Posterior cingulate gyrus (tissue), 11 donors: ENCODE results near the gene KIF5C.
"Not testable (repeated sequence)": the region's sequence is repeated elsewhere in the genome, so short reads cannot be mapped to it uniquely, and the experiment has no call there.

Experiments used
- DNase-seq, 10 donors: peaks; one replicate each; pipeline versions ENCODE4 v3.0.0 to v3.0.0-alpha.2; 2020 to 2021; ENCODE audit warnings: mixed read lengths in 3 of 10
- intact Hi-C: fragments of 100-400 bp; cut with DNase I; formaldehyde crosslinking; loops from one replicate; pipeline ENCODE4 v1.15.1; 2023

The KIF5C gene

DNA sequence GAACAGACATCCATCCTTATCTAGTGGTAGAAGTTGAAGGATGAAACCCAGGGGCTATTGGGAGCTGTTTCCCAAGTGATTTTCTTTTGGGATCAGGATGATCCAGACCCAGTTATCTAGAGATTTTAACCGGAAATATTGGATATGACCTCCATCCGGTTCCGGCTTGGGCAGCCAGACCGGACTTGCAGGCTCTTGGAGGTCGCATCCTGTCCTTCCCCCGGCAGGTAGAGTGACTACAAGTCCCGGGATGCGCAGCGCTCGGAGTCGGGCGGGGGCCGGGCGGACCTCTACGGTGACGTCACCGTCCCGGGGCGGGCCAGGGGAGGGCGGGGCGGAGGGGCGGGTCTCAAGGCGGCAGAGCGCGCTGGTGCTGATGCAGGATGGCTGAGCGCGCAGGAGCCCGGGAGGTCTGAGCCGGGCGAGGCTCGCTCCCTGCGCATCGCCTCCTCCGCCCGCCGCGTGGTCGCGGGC, at the start of gene KIF5C:
KIF5C (plus strand) TSS at position 360 of the 474 bp plus-strand sequence. CDS start 391 bp downstream, outside the sequence.
- intact Hi-C loops = loop anchor here (2.0 to 10.0 kb wide), 3 partner anchors 54 to 850 kb away; partner anchors contain the start of genes EPC2, MBD5 and ORC4

DNA sequence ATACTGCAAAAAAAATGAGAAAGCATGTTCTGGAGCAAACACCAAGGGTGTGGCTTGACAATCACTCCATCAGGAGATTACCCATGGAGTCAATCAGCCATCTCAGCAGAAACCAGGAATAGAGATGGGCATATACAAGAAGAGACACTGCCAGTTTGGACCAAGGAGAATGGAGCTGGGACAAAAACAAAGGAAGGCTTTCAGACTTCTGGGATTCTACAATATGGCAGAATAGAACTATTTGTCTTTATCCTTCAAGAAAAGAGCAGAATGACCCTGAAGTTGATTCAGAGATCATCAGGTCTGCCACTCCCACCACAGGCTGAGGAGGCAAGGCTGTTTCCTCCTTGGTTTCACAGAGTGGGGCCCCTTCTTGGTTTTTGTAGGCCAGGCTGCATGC, 48.2 kb upstream of the KIF5C start:
- DNase-seq = no peak
- intact Hi-C loops = no loop called here

More for the DNA sequence above, at the start of gene KIF5C:
- DNase-seq = peak; percentile 80 to 99 (median 95)

DNA sequence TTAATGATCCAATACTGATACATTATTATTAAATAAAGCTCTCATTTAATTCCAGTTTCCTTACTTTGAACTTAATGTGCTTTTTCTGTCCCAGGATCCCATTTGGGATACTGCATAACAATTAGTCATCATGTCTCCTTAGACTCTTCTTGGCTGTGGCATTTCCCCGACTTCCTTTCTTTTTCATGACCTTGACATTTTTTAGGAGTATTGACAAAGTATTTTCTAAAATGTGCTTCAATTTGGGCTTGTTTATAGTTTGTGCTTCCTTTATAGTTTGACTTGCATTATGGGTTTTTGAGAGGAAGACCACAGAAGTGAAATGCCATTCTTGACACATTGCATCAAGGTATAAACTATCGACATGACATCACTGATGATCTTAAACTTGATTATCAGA, 46.1 kb upstream of the KIF5C start:
- intact Hi-C loops = no loop called here
- DNase-seq = no peak

DNA sequence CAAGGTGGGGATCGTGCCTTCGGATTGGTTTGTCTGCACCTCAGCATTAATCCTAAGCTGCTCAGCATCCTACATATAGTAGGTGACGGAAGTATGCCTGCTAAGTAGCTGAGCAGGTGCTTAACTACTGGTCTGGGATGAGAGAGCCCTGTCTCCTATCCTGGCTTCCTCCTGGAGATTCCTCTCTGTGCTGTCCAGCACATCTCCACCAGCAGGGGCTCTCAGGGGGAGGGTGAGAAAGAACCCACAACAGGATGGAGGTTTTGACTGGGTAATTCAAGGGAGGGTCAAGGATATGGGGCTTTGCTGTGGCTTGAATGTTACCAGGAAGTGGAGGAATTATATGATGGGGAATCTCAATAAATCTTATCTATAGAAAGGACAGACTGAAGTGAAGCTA, 45.4 kb upstream of the KIF5C start:
- DNase-seq = no peak
- intact Hi-C loops = no loop called here

DNA sequence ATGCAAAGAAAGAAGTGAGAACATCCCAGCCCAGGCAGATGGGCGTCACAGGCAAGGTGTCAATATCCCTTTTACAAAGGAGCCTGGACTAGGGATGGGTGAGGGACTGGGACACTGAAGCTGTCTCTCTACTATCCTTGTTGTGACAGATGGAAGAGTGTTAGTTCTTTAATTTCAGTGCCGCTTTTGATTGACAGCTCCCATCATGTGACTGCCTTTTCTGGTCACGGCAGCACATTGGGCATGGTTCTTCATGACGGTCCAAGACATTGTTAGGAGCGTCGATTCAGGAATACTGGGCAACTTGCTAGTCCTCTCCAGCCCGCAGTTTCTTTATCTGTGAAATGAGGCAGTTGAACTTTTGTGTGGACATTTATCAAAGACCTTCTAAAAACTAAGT, 42.4 kb upstream of the KIF5C start:
- DNase-seq = no peak
- intact Hi-C loops = no loop called here

DNA sequence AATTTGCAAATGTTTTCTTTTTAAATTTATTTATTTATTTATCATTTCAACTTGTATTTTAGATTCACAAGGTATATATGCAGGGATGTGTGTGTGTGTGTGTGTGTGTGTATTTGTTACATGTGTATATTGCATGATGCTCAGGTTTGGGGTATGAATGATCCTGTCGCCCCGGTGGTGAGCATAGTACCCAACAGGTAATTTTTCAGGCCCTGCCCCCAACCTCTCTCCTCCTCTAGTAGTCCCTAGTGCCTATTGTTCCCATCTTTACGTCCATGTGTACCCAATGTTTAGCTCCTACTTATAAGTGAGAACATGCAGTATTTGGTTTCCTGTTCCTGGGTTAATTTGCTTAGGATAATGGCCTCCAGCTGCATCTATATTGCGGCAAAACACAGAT, 33.0 kb upstream of the KIF5C start:
- intact Hi-C loops = no loop called here
- DNase-seq = no peak

DNA sequence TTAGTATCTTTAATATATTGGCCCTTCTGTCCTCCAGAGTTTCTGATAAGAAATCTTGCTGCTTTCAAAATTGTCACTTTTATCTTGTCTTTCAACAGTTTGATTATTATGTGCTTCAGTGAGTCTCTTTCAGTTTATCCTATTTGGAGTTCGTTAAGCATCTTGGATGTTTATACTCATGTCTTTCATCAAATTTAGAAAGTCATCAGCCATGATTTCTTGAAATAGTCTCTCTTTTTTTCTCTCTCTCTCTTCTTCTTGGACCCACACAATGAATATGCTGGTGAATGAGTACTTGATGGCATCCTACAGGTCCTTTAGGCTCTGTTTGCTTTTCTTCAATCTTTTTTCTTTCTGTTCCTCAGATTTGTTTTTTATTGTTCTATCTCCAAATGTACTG, 26.9 kb upstream of the KIF5C start:
- no peak for DNase-seq
- intact Hi-C loops = no loop called here

DNA sequence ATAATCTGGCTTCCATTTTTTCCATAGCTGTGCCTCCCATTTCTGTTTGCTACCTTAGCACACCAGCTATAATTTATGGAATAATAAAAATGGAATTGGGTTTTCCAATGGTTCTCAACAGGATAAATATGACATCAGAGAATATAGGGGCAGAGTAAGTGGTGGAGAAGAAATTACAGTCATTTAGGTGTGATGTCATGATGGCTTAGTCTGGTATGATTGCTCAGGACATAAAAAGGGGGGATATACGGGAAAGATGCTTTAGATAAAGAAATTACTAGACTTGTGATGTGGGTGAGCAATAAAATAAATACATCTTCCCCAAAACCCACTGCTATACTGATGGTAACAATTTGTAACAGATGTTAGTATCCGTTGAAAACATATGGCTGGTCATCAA, 21.6 kb upstream of the KIF5C start:
- DNase-seq = no peak
- intact Hi-C loops = no loop called here

DNA sequence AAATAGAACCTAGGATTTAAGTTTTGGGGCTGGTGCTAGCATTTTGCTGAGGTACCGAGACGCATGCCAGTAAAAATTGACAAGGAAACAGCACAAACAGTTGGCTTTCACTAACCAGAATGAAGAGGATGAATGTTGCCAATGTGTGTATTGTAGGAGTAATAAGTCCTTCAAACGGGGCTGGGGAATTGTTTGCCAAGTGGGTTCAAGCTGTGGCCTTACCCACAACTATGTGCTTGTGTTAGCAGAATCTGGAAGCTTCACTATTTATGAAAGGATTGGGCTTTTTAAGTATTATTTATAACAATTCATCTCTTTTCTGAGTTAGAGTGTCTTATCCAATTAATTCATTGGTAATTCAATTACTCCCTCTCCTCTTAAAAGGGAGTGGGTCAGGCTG, 15.0 kb upstream of the KIF5C start:
- intact Hi-C loops = no loop called here
- no peak for DNase-seq

DNA sequence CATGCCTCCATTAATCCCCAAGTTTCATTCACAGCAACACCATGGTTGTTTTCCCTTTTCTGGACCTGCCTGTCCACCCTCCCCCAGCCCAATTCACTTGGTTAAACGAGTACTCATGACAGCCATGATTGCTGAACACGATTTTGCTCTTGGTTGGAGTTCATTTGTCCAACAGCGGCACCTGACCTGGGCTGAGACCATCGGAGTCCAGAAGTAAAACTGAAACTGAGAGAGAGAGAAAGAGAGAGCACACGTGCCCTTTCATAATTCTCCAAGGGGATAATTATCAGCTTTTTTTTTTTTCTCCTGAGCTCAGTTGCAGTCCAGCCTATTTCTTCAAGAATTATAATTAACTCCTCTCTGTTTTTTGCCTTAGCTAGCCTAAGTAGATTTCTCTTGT, 13.7 kb upstream of the KIF5C start:
- intact Hi-C loops = no loop called here
- DNase-seq = no peak

DNA sequence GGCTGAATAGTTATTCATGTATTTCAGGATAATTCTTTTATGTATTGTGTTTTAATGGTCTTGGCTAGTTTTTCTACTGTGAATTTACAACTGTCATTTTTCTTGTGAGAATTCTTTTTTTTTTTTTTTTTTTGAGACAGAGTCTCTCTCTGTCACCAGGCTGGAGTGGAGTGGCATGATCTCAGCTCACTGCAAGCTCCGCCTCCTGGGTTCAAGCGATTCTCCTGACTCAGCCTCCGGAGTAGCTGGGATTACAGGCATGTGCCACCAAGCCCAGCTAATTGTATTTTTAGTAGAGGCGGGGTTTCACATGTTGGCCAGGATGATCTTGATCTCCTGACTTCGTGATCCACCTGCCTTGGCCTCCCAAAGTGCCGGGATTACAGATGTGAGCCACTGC, 12.5 kb upstream of the KIF5C start:
- intact Hi-C loops, DNase-seq: not testable (repeated sequence)

DNA sequence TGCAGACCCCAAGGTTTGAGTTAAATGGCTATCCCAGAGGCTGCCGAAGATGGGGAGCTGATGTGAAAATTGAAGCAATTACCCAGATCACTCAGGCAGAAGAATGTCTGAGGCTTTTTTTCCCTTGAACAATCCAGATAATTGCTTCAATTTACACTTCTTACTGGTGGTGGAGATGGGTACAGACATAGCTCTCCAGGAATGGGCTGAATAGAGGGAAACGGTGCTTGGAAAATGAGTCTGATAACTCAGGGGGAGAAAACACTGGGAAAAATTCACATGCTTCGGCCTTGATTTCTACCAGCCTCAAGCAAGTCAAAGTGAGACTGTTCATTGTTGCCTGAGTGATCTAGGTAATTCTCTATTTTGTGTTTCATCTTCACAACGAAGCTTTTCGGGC, 9.5 kb upstream of the KIF5C start:
- intact Hi-C loops = no loop called here
- DNase-seq = no peak

DNA sequence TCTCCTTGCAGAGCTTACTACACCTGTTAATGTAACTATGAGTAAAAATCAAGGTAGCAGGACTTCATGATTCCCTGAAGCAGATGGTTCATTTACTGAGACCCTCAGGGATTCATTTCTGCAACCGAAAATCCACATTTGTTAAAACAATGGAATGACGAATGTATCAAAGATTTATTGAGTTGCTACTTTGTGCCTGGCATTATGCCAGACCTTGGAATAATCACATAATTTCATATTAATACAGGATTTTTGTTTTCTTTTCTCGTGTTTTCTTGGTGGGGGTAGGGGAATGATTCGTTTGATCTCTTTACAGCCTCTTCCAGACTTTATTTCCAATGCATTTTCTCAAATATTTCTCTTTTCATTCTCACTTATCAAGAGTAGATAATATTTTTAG, 8.9 kb upstream of the KIF5C start:
- DNase-seq = no peak
- intact Hi-C loops = no loop called here

DNA sequence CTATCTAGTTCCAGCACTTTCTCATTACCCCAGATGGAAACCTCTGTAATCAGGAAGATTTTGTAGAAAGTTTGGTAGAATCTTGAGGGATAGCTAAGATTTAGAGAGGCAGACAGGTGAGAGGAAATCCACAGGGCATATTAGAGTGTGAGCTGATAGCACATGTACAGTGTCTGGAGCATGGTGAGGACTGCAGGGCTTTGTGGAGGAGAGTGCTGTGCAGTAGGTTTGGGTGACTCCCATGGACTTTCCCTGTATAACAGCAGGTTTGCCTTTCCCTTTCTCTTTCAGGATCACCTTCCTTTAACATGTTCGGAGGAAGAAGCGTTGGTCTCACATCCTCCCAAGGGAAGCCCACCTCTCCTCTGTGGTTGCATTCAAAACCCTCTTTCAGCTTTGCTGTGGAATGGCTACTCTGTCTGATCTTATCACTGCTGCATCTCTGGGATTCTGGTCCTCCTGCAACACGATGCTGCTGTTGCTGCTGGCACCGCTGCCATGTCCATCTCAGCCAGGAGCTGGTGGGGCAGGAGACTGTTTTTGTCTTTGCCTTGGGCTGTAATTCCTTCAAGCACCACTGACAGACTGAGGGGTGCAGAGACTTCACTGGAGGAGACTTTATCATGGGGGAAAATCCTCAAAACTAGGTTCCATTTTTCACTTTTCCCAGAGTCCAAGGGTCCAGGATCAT, 7.8 kb upstream of the KIF5C start:
- DNase-seq = no peak
- intact Hi-C loops = no loop called here

DNA sequence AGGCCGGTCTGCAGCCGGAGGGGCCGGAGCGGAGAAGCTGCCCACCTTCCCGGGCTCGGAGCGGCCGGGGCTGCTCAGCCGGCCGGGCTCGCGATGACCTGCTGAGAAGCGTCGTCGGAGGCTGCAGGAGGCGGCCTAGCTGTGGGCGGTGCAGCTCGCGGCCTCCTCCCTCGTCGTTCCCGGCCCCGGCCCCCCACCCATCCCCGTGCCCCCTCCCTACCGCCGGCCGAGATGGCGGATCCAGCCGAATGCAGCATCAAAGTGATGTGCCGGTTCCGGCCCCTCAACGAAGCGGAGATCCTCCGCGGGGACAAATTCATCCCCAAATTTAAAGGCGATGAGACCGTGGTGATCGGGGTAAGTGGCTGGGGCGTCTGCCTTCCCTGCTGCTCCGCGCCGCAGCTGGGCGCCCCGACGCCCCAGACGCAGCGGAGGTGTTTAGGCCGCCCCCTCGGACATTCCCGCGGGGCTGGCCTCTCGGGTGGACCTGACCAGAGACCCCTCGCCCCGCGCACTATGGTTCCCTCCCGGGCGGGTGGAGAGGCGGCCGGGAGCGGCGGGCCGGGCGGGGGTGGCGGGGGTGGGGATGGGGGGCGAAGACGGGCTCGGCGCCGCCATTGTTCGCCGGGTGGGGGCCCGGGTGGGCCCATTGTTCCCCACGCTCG, 492 bp downstream of the KIF5C start:
- DNase-seq = peak in 2 of 10 donors; percentile 18 to 19
- intact Hi-C loops = loop anchor here (2.0 to 10.0 kb wide), 3 partner anchors 53 to 851 kb away; partner anchors contain the start of genes EPC2, MBD5 and ORC4

DNA sequence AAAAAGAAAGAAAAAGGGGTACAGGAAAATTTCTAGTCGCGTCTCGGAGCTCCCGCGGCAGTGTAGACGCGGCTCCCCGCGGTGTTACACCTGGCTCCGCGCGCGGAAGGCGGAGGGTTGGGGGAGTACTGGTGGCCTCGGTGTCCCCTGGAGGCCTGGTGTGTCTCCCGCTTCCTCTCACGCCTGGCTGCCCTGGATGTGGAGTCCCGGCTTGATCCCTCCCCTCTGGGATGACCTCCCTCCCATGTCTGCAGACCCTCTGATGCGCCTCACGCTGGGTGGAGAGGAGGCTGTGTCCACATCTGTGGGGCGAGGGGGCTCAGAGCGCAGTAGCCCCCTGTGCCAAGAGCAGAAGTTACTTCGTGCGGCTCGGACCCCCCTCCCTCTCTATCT, 1.2 kb downstream of the KIF5C start:
- intact Hi-C loops = loop anchor here (10.0 kb wide), 1 partner anchor 851 kb away; the partner anchor contains the start of genes MBD5 and ORC4
- DNase-seq = peak in 6 of 10 donors; percentile 12 to 82 (median 31)

DNA sequence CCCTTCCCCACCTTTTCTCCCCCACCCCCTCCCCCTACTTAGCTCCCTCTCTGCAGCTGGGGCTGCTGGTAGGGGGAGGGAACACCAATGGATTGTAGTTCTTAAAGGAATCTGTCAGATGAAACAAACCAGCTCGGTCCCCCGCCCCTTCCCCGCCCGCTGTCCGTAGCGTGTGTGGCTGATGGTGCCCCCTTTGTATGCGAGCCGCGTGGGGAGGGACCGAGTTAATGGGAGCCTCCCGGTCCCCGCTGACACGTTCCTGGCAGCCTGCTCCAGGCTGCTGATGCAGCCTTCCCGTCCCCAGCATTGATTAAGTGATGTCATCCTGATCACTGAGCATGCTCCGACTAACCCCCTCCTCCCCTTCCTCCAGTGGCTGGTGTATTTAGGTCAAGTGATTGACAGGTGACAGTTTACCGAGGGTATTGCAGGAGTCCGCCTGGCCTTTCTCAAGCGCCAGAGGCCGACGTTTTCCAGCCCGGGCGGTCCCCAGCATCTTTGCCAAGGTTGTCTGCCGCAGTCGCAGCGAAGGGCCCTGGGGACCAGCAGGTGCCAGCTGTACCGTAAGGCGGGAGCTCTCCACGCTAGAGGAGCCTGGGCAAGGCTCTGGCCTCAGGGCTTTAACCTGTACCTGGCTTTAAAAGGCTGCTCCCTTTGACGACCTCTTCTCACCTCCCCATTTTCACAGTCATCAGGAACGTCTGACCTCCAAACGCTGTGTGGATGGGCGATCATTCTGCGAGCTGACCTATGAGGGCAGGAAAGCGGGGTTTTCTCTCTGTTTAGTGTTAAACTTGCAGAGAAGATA, 1.8 kb downstream of the KIF5C start:
- intact Hi-C loops = loop anchor here (10.0 kb wide), 1 partner anchor 852 kb away; the partner anchor contains the start of genes MBD5 and ORC4
- DNase-seq = peak; percentile 50 to 95 (median 74)

DNA sequence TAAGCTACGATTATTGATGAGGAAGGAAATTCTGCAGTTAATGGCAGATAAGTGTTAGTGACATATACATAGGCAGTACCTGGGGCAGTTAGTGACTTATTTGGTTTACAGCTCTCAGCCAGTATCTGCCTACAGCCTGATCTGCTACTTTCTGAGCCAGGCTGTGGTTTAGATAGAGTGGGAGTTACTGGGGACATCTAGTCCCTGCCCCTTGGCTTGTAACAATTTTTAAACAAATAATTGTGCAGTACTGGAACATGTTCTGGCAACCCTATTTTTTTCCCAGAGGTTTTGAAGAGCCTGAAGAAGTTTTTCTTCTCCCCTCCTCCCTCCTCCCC, 2.3 kb downstream of the KIF5C start:
- DNase-seq = no peak
- intact Hi-C loops = loop anchor here (10.0 kb wide), 1 partner anchor 853 kb away; the partner anchor contains the start of genes MBD5 and ORC4

DNA sequence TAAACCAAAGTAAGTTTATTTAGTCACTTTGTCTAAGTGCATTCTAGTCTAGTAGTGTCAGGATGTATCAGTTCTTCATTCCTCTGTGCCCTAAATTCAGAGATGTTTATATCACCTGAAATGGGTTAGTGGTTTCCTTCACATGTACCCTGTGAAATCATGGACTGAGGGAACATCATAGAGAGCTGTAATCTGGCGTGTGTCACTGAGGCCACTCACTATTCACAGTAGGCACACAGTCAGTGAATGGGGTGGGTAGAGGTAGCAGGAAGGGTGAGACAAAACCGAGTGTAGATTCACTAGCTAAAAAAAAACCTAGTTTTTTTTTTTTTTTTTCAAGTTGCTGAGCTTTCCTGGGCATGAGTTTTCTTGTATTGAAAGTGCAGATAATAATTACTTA, 5.6 kb downstream of the KIF5C start:
- no peak for DNase-seq
- intact Hi-C loops = no loop called here

DNA sequence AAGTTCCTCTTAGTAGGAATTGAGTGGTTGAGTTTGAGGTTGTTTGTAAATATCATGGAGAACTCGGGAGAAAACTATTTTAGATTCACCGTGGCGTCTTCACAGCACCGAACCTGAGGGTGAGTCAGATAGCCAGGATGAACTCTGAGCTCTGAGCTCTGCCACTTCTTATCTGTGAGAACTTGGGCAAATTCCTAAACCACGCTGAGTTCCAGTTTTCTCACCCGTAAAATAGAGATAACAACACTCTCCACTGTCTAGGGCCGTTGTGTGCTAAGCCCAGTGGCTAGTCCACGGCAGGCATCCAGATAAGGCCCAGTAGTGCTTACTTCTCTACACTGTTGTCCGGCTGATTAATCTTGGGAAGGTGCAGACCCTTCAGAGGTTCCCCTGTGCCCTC, 7.0 kb downstream of the KIF5C start:
- intact Hi-C loops = no loop called here
- DNase-seq = no peak

DNA sequence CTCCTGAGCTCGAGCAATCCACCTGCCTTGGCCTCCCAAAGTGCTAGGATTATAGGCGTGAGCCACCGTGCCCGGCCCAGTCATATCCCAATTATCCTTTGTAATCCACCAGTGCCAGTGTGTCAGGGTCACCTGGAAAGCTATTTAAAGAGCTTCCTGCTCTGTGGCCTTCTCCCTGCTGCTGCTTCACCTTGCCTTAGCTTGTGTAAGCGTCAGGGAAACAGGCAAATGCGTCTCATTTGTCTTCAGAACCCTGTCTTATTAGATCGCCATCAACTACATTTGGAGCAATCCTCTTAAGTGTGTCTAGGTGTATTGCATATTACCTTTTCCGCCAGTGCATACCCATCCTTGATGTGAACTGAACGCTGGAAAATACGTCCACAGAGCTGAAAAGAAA, 10.2 kb downstream of the KIF5C start:
- intact Hi-C loops = no loop called here
- no peak for DNase-seq
